ENCODE data around the gene HIKESHI. TPM values are rescaled to one million over a fixed set of nuclear protein-coding genes. Genes with fewer than 3 reads are reported as not detected.
A peak's percentile ranks its signal among the peaks of the same experiment; 100 is the strongest.

HIKESHI gene
- total RNA-seq, 1 experiment from 2014 or later: 85.1 TPM

- Histone ChIP-seq H3K9me3 (replicated peaks) (0 out of 2 replicates have a peak, but pooled peaks cover 6% of the 10 kb centered on the region), H3K4me1 (no peaks in the 10 kb centered on the region), H3K4me3 (no peak overlapping the region), H3K27ac (no peak overlapping the region), H3K36me3 (no peaks in the 10 kb centered on the region), H3K27me3 (no peaks in the 10 kb centered on the region)
- DNase-seq: no peak
These were observed 75.9 kb downstream of the HIKESHI start for GRCh38 chr11:86377972-86378371.

GRCh38 chr11:86380295-86381059 is 78.4 kb downstream of the HIKESHI start:
- H3K4me1 ChIP-seq: no peaks in the 10 kb centered on the region; the same call in 1 of the 2 replicates
- no peak for DNase-seq

GRCh38 chr11:86383041-86383955 is 81.3 kb downstream of the HIKESHI start:
- DNase-seq: peak in 1 of 2 experiments; percentile 14
- Histone ChIP-seq H3K9me3 (replicated peaks) (0 out of 2 replicates have a peak, but pooled peaks cover 6% of the 10 kb centered on the region), H3K4me3 (no peak overlapping the region), H3K36me3 (no peaks in the 10 kb centered on the region), H3K27me3 (no peaks in the 10 kb centered on the region), H3K27ac (no peak overlapping the region), H3K4me1 (no peaks in the 10 kb centered on the region; the same call in 1 of the 2 replicates)

More at GRCh38 chr11:86380295-86381059, 78.4 kb downstream of the HIKESHI start:
- Histone ChIP-seq H3K36me3 (no peaks in the 10 kb centered on the region), H3K27me3 (no peaks in the 10 kb centered on the region), H3K4me3 (no peak overlapping the region), H3K9me3 (replicated peaks) (0 out of 2 replicates have a peak, but pooled peaks cover 6% of the 10 kb centered on the region), H3K27ac (no peak overlapping the region)

- DNase-seq: no peak
- Histone ChIP-seq H3K4me1 (no peaks in the 10 kb centered on the region; the same call in 1 of the 2 replicates), H3K27ac (no peak overlapping the region), H3K27me3 (no peaks in the 10 kb centered on the region), H3K9me3 (replicated peaks) (0 out of 2 replicates have a peak, but pooled peaks cover 6% of the 10 kb centered on the region), H3K4me3 (no peak overlapping the region), H3K36me3 (no peaks in the 10 kb centered on the region)
These were observed 84.2 kb downstream of the HIKESHI start for GRCh38 chr11:86386283-86386682.

- Histone ChIP-seq H3K27me3 (no peaks in the 10 kb centered on the region), H3K4me3 (no peak overlapping the region), H3K9me3 (replicated peaks) (0 out of 2 replicates have a peak, but pooled peaks cover 4% of the 10 kb centered on the region), H3K4me1 (no peaks in the 10 kb centered on the region; the same call in 1 of the 2 replicates), H3K27ac (no peak overlapping the region), H3K36me3 (no peaks in the 10 kb centered on the region)
- DNase-seq: no peak
These were observed 84.7 kb downstream of the HIKESHI start for GRCh38 chr11:86386746-86387145.

GRCh38 chr11:86388198-86388597 is 86.2 kb downstream of the HIKESHI start:
- DNase-seq: no peak
- Histone ChIP-seq H3K36me3 (no peaks in the 10 kb centered on the region), H3K27ac (no peak overlapping the region), H3K4me1 (no peaks in the 10 kb centered on the region; the same call in 1 of the 2 replicates), H3K27me3 (no peaks in the 10 kb centered on the region), H3K4me3 (no peak overlapping the region), H3K9me3 (replicated peaks) (no peaks in the 10 kb centered on the region)

- no peak for DNase-seq
- H3K4me3 ChIP-seq: no peak overlapping the region
- H3K36me3 ChIP-seq: no peaks in the 10 kb centered on the region
- H3K9me3 ChIP-seq (replicated peaks): no peaks in the 10 kb centered on the region
- no peaks in the 10 kb centered on the region for H3K27me3 ChIP-seq
- H3K27ac ChIP-seq: no peak overlapping the region
- H3K4me1 ChIP-seq: no peaks in the 10 kb centered on the region
These were observed 88.4 kb downstream of the HIKESHI start for GRCh38 chr11:86390487-86390886.

- no peaks in the 10 kb centered on the region for H3K9me3 ChIP-seq (replicated peaks)
- H3K36me3 ChIP-seq: no peaks in the 10 kb centered on the region
- no peak overlapping the region for H3K27ac ChIP-seq
- H3K27me3 ChIP-seq: no peaks in the 10 kb centered on the region
- no peaks in the 10 kb centered on the region for H3K4me1 ChIP-seq
- no peak overlapping the region for H3K4me3 ChIP-seq
- DNase-seq: no peak
These were observed 93.1 kb downstream of the HIKESHI start for GRCh38 chr11:86395061-86395551.

Other genes with a start within 250 kb of the HIKESHI start
- gene PICALM, start 233.2 kb upstream of the HIKESHI start, total RNA-seq (2014; rRNA removed; shearing (Covaris generic)): 221 and 242 TPM in 2 replicates
- gene EED, start 57.5 kb upstream of the HIKESHI start, total RNA-seq (2014; rRNA removed; shearing (Covaris generic)): 51.8 and 59.6 TPM in 2 replicates
- 0.81 and 1.2 TPM in 2 replicates for gene CCDC81, start 72.6 kb downstream of the HIKESHI start, total RNA-seq (2014; rRNA removed; shearing (Covaris generic))

All from SJCRH30 (cell line).